GM21717 (cell line): ENCODE data around the gene PCDHGA10.
A peak's percentile ranks its signal among the peaks of the same experiment; 100 is the strongest.
"Not testable (repeated sequence)": the region's sequence is repeated elsewhere in the genome, so short reads cannot be mapped to it uniquely, and the experiment has no call there.

Experiments
- ATAC-seq: cut with Tn5 transposase; IDR thresholded peaks from one replicate; pipeline ENCODE4 v1.9.1; 2021; ENCODE audit warnings: mild to moderate bottlenecking, moderate library complexity; ENCODE audit not compliant: unreplicated experiment

The PCDHGA10 gene

DNA sequence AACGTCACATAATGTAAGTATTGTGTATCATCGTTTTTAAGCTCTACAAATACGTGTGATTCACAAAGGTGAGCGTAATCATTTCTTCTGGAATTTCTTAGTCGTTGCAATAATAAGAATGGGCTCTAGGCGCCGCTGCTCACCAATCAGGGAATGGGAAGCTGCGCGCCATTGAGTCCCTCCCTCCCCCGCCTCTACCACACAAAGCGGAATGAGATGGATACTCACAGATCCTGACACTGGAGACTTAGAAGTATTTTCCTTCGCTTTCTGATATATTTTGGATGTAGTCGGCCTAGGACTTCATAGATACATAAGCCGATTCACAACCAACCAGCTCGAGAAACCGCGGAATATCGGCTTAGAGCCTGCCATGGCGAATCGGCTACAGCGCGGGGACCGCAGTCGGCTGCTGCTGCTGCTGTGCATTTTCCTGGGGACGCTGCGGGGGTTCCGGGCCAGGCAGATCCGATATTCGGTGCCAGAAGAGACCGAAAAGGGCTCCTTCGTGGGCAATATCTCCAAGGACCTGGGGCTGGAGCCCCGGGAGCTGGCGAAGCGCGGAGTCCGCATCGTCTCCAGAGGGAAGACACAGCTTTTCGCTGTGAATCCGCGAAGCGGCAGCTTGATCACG lies 8.2 kb downstream of the PCDHGA10 start, which contains the start of gene PCDHGA11:
TSS of gene PCDHGA11 (plus strand) at position 197 of the 634 bp plus-strand sequence. CDS start at position 374, 177 bp downstream.
- ATAC-seq = peak; percentile 76

DNA sequence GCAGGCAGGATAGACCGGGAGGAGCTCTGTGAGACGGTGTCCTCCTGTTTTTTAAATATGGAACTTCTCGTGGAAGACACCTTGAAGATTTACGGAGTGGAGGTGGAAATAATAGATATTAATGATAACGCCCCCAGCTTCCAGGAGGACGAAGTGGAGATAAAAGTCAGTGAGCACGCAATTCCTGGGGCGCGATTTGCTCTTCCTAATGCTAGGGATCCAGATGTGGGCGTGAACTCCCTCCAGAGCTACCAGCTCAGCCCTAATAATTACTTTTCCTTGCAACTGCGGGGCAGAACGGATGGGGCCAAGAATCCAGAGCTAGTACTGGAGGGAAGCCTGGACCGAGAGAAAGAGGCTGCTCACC lies 8.7 kb downstream of the PCDHGA10 start:
- ATAC-seq = no peak

DNA sequence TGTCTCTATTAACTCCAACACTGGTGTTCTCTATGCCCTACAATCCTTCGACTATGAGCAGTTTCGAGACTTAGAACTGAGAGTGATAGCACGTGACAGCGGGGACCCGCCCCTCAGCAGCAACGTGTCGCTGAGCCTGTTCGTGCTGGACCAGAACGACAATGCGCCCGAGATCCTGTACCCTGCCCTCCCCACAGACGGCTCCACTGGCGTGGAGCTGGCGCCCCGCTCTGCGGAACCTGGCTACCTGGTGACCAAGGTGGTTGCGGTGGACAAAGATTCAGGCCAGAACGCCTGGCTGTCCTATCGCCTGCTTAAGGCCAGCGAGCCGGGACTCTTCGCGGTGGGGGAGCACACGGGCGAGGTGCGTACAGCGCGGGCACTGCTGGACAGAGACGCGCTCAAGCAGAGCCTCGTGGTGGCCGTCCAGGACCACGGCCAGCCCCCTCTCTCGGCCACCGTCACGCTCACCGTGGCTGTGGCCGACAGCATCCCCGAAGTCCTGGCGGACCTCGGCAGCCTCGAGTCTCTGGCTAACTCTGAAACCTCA lies 10.0 kb downstream of the PCDHGA10 start:
- ATAC-seq = no peak

DNA sequence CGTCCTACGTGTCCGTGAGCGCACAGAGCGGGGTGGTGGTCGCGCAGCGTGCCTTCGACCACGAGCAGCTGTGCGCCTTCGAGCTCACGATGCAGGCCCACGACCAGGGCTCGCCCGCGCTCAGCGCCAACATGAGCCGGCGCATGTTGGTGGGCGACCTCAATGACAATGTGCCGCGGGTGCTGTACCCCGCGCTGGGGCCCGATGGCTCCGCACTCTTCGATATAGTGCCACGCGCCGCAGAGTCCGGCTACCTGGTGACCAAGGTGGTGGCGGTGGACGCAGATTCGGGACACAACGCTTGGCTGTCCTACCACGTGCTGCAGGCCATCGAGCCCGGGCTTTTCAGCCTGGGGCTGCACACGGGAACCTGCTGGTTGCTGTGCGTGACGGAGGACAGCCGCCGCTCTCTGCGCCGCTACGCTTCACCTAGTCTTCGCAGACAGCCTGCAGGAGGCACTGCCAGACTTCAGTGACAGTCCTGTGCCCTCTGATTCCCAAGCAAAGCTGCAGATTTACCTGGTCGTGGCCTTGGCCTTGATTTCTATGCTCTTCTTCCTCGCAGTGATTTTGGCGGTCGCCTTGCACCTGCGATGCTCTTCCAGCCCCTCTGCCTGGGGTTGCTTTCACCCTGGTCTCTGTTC lies 15.1 kb downstream of the PCDHGA10 start:
- no peak for ATAC-seq

DNA sequence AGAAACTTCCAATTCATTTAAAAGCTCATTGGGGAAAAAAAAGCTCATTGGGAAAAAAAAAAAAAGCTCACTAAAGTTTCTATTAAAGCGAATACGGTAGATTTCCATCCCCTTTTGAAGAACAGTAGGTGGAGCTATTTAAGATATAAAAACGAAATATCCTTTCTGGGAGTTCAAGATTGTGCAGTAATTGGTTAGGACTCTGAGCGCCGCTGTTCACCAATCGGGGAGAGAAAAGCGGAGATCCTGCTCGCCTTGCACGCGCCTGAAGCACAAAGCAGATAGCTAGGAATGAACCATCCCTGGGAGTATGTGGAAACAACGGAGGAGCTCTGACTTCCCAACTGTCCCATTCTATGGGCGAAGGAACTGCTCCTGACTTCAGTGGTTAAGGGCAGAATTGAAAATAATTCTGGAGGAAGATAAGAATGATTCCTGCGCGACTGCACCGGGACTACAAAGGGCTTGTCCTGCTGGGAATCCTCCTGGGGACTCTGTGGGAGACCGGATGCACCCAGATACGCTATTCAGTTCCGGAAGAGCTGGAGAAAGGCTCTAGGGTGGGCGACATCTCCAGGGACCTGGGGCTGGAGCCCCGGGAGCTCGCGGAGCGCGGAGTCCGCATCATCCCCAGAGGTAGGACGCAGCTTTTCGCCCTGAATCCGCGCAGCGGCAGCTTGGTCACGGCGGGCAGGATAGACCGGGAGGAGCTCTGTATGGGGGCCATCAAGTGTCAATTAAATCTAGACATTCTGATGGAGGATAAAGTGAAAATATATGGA lies 17.7 kb downstream of the PCDHGA10 start, which contains the start of gene PCDHGA12:
TSS of gene PCDHGA12 (plus strand) at position 176 of the 782 bp plus-strand sequence. CDS start at position 429, 253 bp downstream.
- peak; percentile 93 for ATAC-seq

DNA sequence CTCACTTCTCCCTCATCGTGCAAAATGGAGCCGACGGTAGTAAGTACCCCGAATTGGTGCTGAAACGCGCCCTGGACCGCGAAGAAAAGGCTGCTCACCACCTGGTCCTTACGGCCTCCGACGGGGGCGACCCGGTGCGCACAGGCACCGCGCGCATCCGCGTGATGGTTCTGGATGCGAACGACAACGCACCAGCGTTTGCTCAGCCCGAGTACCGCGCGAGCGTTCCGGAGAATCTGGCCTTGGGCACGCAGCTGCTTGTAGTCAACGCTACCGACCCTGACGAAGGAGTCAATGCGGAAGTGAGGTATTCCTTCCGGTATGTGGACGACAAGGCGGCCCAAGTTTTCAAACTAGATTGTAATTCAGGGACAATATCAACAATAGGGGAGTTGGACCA lies 18.5 kb downstream of the PCDHGA10 start:
- peak; percentile 34 for ATAC-seq

DNA sequence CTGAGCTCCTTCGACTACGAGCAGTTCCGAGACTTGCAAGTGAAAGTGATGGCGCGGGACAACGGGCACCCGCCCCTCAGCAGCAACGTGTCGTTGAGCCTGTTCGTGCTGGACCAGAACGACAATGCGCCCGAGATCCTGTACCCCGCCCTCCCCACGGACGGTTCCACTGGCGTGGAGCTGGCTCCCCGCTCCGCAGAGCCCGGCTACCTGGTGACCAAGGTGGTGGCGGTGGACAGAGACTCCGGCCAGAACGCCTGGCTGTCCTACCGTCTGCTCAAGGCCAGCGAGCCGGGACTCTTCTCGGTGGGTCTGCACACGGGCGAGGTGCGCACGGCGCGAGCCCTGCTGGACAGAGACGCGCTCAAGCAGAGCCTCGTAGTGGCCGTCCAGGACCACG lies 19.5 kb downstream of the PCDHGA10 start:
- ATAC-seq = not testable (repeated sequence)

DNA sequence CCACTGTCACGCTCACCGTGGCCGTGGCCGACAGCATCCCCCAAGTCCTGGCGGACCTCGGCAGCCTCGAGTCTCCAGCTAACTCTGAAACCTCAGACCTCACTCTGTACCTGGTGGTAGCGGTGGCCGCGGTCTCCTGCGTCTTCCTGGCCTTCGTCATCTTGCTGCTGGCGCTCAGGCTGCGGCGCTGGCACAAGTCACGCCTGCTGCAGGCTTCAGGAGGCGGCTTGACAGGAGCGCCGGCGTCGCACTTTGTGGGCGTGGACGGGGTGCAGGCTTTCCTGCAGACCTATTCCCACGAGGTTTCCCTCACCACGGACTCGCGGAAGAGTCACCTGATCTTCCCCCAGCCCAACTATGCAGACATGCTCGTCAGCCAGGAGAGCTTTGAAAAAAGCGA lies 19.9 kb downstream of the PCDHGA10 start:
- ATAC-seq = not testable (repeated sequence)

DNA sequence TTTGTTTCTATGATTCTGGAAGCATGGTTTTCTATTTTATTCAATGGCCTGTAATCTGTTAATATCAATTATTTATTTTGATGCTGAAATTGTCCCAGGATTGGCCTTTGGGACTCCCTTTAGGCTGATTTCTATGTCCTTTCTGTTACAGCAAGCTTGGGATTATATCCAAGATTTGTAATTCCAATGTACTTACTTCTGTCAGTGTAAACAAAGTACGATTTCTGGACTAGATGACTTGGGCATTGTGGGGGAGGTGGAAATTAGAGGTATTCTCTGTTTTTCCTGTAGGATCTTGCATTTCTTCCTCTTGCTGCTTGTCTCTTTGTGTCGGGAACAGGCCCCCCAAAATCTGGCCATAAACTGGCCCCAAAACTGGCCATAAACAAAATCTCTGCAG lies 21.2 kb downstream of the PCDHGA10 start:
- ATAC-seq = no peak

DNA sequence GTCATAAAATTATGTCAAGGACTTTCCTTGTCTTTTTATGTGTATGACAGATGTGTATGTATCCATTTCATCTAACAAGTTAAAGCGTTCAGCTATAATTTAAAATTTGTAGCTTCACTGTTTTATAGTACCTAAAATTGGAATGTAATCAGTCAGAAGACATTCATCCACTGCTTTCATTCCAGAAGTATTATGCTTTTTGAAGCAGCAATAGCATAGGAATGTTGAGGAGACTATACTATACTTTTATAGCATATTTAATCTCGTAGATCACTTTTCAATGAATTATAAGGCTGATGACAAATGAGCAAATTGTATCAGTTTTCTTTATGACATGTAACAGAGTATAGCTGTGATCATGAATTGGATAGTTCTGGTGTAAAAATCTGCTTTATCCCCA lies 24.4 kb downstream of the PCDHGA10 start:
- no peak for ATAC-seq

DNA sequence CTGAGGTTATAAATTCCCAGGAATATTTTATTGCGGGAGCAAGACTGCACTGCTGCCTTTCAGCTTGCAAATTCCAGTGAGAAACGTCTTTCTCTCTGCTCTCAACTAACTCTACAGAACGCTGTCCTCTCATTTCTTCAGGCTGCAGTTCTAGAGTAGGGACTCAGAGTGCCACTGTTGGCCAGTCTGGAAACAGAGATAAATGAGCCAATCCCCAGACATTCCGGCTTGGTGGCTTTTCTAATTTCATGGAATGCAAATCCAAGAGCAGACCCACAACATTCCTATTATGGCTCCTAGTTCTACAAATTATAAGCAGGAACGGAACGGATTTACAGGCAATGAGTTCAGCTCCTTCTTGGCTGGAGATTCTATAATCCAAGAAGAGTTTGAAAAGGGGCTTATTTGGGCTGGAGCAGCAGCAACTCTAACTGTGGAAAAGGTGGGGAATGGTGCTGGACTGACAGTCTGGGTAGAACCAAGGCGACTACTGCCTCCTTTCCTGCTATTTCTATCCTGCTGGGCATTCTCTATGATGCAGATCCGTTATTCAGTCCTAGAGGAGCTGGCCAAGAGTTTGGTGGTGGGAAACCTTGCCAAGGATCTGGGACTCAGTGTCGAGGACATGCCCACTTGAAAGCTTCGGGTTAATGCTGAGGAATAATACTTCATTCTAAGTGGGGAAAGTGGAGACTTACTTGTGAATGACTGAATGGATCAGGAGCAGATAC lies 26.8 kb downstream of the PCDHGA10 start:
- ATAC-seq = no peak

DNA sequence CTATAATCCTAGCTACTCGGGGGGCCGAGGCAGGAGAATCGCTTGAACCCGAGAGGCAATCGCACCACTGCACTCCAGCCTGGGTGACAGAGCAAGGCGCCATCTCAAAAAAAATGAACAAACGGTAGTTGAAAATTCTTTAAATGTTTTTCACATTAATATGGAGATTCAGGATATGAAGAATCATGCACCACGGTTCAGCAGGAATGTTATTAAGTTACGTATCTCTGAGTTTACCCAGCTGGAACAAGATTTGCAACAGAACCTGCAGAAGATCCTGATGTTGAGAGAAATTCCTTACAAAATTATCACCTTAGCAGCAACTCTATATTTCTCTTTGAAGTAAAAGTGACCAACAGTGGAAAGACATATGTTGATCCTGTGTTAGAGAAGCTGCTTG lies 27.6 kb downstream of the PCDHGA10 start:
- no peak for ATAC-seq

DNA sequence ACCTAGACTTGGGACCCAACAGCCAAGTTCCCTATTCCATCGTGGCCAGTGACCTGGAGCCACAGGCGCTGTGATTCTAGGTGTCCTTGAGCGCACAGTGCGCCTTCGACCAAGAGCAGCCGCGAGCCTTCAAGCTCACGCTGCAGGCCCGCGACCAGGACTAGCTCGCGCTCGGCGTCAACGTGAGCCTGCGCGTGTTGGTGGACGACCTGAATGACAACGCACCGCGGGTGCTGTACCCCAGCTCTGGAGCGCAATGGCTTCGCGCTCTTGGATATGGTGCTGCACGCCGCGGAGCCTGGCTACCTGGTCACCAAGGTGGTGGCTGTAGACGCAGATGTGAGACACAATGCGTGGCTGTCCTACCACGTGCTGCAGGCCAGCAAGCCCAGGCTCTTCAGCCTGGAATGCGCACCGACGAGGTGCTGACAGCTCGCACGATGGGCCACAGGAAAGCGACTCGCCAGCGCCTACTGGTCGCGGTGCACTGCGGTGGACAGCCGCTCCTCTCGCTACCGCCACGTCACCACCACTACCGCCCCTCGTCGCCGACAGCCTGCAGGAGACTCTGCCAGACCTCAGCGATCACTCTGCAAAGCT lies 28.9 kb downstream of the PCDHGA10 start:
- ATAC-seq = no peak

DNA sequence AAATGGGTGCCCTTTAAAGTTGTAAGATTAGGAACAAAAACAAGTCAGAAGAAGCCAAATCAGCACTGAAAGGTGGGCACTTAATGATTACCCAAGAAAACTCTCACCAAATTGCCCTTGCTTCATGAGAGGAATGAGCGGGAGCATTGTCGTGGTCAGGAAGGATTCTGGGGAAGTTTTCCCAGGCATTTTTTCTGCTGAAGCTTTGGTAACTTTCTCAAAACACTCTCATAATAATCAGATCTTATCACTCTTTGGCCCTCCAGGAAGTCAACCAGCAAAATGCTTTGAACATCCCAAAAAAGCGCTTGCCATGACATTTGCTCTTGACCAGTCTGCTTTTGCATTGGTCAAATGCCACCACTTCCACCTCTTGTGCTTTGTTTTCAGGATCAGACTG lies 52.6 kb downstream of the PCDHGA10 start:
- no peak for ATAC-seq
